ENCODE measurements around the gene ANKRD65. TPM values are rescaled to one million over a fixed set of nuclear protein-coding genes. Genes with fewer than 3 reads are reported as not detected.

The ANKRD65 gene
- polyA plus RNA-seq, 1 donor (not counting 4 experiments of a cell fraction or from before 2014, with no cell fraction given), result 4.6 TPM

DNA sequence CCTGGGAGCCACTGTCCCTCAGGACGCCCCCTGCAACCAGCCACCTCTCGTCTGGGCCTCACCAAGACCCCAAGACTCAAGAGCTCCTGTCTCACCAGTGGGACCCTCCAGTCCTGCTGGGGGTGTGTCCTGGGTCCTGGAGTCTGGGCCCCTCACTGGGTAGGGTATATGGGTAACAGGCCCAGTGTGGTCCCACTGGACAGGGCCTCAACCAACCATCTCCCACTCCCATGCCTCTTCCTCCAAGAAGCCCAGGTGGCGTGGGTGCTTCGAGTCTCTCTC, 13.7 kb upstream of the ANKRD65 start:
- Histone ChIP-seq H3K9me1 (ENCODE audit: control insufficient read depth, extremely low read depth, insufficient read depth, low read length) (no peaks in the 10 kb centered on the region), H3K27ac (ENCODE audit: control insufficient read depth, insufficient read depth, low read length) (no peak overlapping the region), H3K4me1 (ENCODE audit: control insufficient read depth, extremely low read depth, insufficient read depth, low read length) (peaks cover 27% of the 10 kb centered on the region), H3K4me2 (ENCODE audit: control insufficient read depth, extremely low read depth, insufficient read depth, low read depth, low read length) (no peak overlapping the region), H3K79me2 (ENCODE audit: control insufficient read depth, insufficient read depth, low read length) (no peaks in the 10 kb centered on the region), H3K27me3 (ENCODE audit: control insufficient read depth, extremely low read depth, insufficient read depth, low read length) (no peaks in the 10 kb centered on the region), H3K4me3 (ENCODE audit: control insufficient read depth in 2 of 3, extremely low read depth in 1 of 3, insufficient read depth in 2 of 3, low read depth in 1 of 3, low read length in 3 of 3) (no peak overlapping the region), H3K36me3 (ENCODE audit: control insufficient read depth in 2 of 2, extremely low read depth in 1 of 2, insufficient read depth in 2 of 2, low read length in 2 of 2) (no peaks in the 10 kb centered on the region), H2AFZ (ENCODE audit: control insufficient read depth, low read length) (no peak overlapping the region), H3K9me3 (ENCODE audit: control insufficient read depth, low read depth, low read length) (no peaks in the 10 kb centered on the region), H3K9ac (ENCODE audit: control insufficient read depth, extremely low read depth, insufficient read depth, low read length) (no peak overlapping the region), H4K20me1 (ENCODE audit: control insufficient read depth, extremely low read depth, insufficient read depth, low read length) (no peaks in the 10 kb centered on the region)
- DNase-seq (ENCODE audit: low read depth, low spot score) (no peak), FAIRE-seq (no peak)
- dilution Hi-C loops (cut with MboI; ENCODE audit: extremely low pct_ligation_motif_present, low sequenced_read_pairs), result no loop called here
- TF ChIP-seq, protein P1, sequence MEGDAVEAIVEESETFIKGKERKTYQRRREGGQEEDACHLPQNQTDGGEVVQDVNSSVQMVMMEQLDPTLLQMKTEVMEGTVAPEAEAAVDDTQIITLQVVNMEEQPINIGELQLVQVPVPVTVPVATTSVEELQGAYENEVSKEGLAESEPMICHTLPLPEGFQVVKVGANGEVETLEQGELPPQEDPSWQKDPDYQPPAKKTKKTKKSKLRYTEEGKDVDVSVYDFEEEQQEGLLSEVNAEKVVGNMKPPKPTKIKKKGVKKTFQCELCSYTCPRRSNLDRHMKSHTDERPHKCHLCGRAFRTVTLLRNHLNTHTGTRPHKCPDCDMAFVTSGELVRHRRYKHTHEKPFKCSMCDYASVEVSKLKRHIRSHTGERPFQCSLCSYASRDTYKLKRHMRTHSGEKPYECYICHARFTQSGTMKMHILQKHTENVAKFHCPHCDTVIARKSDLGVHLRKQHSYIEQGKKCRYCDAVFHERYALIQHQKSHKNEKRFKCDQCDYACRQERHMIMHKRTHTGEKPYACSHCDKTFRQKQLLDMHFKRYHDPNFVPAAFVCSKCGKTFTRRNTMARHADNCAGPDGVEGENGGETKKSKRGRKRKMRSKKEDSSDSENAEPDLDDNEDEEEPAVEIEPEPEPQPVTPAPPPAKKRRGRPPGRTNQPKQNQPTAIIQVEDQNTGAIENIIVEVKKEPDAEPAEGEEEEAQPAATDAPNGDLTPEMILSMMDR (optimal IDR thresholded peaks at IDR 0.05 in 1 of 3, IDR thresholded peaks at IDR 0.05 in 1 of 3, conservative IDR thresholded peaks at IDR 0.05 in 1 of 3; ENCODE audit: extremely low read depth in 1 of 3, insufficient read depth in 2 of 3, low read length in 3 of 3), result no peak
- TF ChIP-seq EZH2 (IDR thresholded peaks at IDR 0.05; ENCODE audit: low read length), result no peak

DNA sequence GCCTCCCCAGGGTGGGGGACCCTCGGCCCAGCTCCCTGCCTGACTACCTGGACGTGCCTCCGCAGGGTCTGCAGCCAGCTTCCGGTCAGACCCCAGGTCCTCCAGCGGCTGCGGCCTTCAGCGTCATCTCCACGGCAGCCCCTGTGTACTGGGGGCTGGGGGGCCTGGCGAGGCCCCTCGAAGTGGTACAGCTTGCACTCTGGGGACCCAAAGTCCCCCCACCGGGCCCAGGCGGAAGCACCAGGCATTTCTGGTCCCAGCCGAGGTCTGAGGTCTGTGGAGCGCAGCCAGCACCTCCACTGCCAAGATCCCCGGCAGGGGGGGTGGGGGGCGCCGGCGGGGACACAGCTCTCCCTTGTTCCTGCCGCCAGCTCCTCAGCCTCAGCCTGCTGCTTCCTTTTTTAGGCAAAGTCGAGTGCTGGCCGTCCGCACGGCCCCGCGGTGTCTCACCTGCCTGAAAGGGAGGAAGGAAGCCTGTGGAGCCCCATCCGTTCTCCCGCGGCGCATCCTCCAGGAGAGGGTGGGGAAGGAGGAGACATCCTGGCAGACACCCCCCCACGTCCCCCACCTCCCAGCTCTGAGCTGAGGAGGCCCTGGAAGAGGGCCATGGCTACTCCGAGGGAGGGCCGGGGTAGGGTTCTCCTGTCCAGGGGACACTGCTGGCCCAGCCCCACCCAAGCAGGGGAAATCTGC, 13.2 kb upstream of the ANKRD65 start:
- H3K4me3 ChIP-seq (ENCODE audit: control insufficient read depth in 2 of 3, extremely low read depth in 1 of 3, insufficient read depth in 2 of 3, low read depth in 1 of 3, low read length in 3 of 3), result no peak overlapping the region
- H3K9me3 ChIP-seq (ENCODE audit: control insufficient read depth, low read depth, low read length), result no peaks in the 10 kb centered on the region
- FAIRE-seq, result no peak
- DNase-seq (ENCODE audit: low read depth, low spot score), result no peak
- peak overlapping the region; percentile 52 for H3K9ac ChIP-seq (ENCODE audit: control insufficient read depth, extremely low read depth, insufficient read depth, low read length)
- peaks cover 27% of the 10 kb centered on the region for H3K4me1 ChIP-seq (ENCODE audit: control insufficient read depth, extremely low read depth, insufficient read depth, low read length)
- H3K27me3 ChIP-seq (ENCODE audit: control insufficient read depth, extremely low read depth, insufficient read depth, low read length), result no peaks in the 10 kb centered on the region
- H3K36me3 ChIP-seq (ENCODE audit: control insufficient read depth in 2 of 2, extremely low read depth in 1 of 2, insufficient read depth in 2 of 2, low read length in 2 of 2), result no peaks in the 10 kb centered on the region
- H3K79me2 ChIP-seq (ENCODE audit: control insufficient read depth, insufficient read depth, low read length), result no peaks in the 10 kb centered on the region
- peak overlapping the region; percentile 56 for H3K4me2 ChIP-seq (ENCODE audit: control insufficient read depth, extremely low read depth, insufficient read depth, low read depth, low read length)
- H3K27ac ChIP-seq (ENCODE audit: control insufficient read depth, insufficient read depth, low read length), result no peak overlapping the region
- H2AFZ ChIP-seq (ENCODE audit: control insufficient read depth, low read length), result peak overlapping the region; percentile 75
- no peaks in the 10 kb centered on the region for H4K20me1 ChIP-seq (ENCODE audit: control insufficient read depth, extremely low read depth, insufficient read depth, low read length)
- H3K9me1 ChIP-seq (ENCODE audit: control insufficient read depth, extremely low read depth, insufficient read depth, low read length), result no peaks in the 10 kb centered on the region
- no peak for TF ChIP-seq EZH2 (IDR thresholded peaks at IDR 0.05; ENCODE audit: low read length)
- TF ChIP-seq, protein P1 (optimal IDR thresholded peaks at IDR 0.05 in 1 of 3, IDR thresholded peaks at IDR 0.05 in 1 of 3, conservative IDR thresholded peaks at IDR 0.05 in 1 of 3; ENCODE audit: extremely low read depth in 1 of 3, insufficient read depth in 2 of 3, low read length in 3 of 3), result no peak
- dilution Hi-C loops (cut with MboI; ENCODE audit: extremely low pct_ligation_motif_present, low sequenced_read_pairs), result no loop called here
